SIG-M5 (cell line): ENCODE measurements around the gene ZNF586.
"Not testable (repeated sequence)": the region's sequence is repeated elsewhere in the genome, so short reads cannot be mapped to it uniquely, and the experiment has no call there.

Experiments used
- DNase-seq: peaks from one replicate; lab custom pipeline; 2025; lab: John Stamatoyannopoulos, UW

ZNF586 gene

DNA sequence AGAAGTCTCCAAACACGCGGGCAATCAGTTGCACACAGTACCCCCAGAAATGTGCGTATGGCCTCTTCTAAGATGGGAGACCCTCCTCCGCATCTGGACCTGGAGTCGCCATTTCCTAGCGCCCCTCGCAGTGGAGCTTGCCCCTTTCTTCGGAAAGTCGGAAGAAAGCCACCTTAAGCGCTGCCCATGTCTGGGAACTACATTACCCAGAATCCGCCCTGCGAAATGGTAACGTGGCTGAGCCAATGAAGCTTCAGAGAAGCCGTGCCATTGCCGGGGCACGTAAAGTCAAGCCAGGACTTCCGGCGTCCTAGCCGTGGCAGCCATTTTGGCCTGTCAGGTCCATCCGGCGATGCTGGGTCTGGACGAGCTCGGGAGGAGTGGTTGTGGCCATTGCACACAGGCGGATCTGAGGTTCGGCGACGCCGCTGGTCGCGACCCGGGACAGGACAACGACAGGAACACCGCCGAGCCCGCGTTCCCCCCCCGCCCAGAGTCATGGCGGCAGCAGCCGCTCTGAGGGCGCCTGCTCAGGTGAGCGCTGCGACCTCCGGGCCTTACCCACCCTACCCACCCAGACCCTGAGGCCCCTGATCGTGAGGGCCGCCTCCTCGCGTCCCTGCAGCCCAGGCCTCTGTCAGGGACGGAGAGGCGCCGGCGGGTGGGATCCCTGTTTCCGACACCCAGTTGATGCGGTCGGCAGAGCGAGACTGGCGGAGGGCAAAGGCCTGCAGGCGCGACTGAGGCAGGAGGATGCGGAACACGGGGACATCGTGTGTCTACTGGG lies at the start of gene ZNF586:
Gene ZNF586 (plus strand): TSS at position 332 of the 787 bp plus-strand sequence. CDS start 167 bp downstream, at position 499.
- DNase-seq, result peak; percentile 10

DNA sequence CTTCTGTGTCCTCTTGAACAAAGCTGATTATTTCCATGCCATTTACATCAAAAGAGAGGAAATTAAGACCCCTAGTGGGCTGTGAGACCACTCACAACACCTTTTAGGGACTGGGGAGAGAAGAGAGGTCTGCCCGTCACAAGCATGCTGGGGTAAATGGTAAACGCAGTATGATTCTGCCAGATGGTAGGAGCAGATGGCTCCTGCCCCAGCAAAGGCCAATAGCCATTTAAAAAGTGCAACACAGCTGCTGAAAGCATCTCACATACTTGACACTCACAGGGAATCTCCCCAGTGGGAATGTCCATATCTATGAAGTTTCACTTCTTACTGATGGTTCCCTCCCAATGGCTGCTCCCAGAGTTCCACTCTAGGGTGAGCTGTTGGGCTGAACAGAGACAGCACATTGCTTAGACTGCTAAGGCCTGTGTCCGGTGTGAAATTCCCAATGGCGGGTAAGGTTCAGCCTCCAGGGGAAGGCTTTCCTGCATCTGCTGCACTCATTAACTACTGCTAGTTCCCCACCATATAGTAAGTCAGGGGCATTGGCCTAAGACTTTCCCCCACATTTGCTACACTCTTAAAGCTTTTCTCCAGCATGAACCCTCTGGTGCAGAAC lies 49.5 kb upstream of the ZNF586 start:
- DNase-seq, result no peak

DNA sequence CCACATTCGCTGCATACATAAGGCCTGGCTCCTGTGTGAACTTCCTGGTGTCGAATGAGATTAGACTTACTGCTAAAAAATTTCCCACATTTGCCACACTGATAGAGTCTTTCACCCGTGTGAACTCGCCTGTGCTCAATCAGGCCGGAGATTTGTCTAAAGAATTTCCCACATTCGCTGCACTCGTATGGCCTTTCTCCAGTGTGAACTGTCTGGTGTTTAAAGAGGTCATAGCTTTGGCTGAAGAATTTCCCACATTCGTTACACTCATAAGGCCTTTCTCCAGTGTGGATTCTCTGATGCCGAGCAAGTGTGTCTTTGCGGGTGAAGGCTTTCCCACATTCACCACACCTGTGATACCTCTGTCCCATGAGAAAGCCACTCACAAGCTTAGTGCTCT lies 48.6 kb upstream of the ZNF586 start:
- DNase-seq, result no peak

DNA sequence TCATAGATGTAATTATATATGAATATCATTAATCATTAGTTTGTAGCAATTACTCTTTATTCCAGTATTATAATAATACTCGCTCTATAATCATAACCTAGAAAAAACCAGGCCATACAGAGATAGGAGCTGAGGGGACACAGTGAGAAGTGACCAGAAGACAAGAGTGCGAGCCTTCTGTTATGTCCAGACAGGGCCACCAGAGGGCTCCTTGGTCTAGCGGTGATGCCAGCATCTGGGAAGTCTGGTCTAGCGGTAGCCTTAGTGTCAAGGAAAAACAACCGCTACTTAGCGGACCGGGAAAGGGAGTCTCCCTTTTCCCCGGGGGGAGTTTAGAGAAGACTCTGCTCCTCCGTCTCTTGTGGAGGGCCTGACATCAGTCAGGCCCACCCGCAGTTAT lies 31.2 kb upstream of the ZNF586 start:
- DNase-seq, result not testable (repeated sequence)

DNA sequence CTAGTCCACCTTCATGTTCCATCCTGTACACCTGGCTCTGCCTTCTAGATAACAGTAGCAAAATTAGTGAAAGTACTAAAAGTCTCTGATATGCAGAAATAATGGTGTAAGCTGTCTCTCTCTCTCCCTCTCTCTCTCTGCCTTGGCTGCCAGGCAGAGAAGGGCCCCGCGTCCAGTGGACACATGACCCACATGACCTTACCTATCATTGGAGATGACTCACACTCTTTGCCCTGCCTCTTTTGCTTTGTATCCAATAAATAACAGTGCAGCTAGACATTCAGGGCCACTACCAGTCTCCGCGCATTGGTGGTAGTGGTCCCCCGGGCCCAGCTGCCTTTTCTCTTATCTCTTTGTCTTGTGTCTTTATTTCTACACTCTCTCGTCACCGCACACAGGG lies 30.7 kb upstream of the ZNF586 start:
- DNase-seq, result not testable (repeated sequence)

DNA sequence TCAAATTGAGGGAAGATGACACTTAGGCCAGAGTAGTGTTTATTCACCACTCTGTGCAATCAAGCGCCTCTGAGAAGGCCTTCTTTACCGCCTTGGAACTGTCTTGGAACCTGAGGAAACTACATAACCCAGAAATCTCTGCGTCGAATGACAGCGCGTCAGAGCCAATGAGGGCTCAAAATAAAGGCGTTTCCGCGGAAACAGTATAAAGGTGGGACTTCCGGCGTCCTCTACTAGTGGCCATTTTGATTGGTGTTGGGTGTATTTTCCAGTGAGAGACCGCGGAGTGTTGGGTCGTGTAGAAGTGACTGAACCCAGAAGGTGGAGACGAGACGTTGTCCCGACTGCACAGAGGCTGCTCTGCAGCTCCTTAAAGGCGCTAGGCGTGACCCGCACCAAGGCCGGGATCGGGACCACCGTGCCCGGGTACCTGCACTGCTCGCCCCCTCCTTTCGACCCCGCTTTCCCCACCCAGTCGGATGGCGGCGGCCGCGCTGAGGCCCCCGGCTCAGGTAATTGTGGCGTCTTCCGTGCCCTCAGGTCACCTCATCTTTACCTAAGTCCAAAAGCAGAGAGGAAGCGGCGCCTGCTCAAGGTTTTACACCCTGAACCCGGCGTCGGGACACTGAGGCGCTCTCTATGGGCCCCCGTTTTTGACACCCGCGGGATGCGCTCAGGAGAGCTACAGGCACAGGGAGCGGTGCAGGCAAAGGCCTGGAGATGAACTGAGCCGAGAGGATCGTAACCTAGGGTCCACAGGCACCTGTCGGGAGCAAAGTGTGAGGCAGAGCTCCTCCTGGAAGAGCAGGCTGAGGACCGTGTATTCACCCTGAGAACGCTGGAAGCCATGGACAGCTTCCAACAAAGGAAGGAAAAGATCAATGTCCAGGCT lies 22.6 kb upstream of the ZNF586 start, which contains the start of gene ZNF776:
Gene ZNF776 (plus strand): TSS at position 236 of the 892 bp plus-strand sequence. CDS start 244 bp downstream, at position 480.
- peak; percentile 36 for DNase-seq

DNA sequence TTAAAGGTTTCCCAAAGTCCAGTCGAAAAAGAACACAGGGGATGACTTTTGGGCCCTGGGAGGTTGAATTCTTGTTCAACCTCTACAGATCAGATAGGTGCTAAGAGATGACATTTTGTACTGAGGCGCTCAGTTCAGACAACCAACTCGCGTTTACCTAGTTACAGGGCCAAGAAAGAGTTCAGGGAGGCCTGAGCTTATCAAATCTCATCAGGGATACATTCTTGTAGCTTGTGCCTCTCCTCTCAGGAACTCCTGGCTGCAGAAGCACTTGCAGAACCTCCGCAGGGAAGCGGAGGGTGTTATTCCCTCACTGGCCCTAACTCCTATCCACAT lies 22.0 kb upstream of the ZNF586 start:
- no peak for DNase-seq

DNA sequence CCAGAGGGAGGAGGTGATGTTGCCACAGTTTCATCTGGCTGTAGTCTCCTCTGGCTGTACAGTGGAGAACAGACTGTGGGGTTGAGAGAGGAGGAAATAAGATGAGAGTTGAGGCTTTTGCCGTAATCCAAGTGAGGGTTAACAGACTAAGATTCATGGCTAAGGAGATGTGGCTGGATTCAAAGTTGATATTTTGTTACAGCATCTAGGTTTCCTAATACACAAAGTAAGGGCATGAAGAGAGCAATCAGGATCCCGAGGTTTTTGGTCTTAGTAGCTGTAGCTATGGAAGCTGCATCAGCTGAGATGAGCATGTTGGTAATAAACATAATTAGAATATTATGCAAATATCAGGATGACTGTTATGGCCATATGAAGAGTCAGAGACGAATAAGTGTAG lies 21.4 kb upstream of the ZNF586 start:
- no peak for DNase-seq

DNA sequence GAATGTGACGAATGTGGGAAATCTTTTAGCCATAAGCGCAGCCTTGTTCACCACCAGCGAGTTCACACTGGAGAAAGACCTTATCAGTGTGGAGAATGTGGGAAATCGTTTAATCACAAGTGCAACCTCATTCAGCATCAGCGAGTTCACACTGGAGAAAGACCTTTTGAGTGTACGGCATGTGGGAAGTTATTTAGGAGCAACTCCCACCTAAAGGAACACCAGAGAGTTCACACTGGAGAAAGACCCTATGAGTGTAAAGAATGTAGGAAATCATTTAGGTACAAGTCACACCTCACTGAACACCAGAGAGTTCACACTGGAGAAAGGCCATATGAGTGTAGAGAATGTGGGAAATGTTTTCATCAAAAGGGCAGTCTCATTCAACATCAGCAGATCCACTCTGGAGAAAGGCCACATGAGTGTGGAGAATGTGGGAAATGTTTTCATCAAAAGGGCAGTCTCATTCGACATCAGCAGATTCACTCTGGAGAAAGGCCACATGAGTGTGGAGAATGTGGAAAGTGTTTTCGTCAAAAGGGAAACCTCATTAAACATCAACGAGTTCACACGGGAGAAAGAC lies 15.3 kb upstream of the ZNF586 start:
- DNase-seq, result no peak

DNA sequence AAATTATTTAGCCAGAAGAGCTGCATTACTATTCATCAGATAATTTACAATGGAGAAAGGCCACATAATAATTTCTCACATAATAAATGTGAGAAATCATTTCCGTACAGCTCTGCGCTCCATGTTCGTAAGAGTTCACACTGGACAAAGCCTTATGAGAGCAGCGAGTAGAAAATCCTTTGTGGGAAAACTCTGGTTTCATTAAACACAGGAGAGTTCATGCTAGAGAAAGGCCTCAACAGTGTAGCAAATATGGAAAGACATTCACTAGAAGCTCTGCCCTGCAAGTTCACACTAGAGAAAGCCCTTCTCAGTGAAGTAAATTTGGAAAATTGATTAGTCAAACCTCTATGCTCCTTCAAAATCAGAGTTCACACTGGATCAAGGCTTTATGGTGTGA lies 14.4 kb upstream of the ZNF586 start:
- no peak for DNase-seq

DNA sequence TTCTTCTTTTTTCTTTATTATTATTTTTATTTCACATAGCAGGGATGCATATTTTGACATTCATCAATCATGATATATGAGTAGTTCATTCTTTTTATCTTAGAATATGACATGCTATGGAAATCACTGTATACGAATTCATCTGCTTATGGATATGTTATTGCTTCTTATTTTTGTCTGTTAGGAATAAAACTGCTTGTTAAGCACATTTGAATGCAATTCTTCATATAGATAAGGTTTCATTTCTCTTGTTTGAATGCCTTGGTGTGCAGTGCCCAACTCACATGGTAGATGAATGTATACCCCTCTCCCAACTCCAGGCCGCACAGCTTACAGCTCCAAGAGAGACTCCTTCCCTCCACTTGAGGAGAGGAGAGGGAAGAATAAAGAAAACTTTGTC lies 11.5 kb upstream of the ZNF586 start:
- DNase-seq, result no peak

DNA sequence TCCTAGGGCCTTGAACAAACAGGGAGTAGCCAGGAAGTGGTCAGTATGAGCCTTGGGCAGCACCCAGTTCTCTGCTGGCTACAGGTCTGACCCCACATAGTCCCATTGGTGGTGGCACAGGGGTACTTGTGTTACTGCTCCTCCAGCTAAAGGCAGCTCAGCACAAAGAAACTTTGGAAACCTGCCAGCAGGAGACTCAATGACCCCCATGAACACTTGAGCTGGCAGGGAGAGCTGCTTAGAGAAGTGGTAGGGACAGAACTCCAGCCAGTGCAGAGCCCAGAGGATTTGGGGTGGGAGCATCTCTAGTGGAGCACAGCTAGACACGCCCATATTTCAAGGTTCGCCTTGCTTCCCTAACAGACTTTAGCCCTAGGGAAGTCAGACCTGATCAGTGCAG lies 10.4 kb upstream of the ZNF586 start:
- DNase-seq, result no peak

DNA sequence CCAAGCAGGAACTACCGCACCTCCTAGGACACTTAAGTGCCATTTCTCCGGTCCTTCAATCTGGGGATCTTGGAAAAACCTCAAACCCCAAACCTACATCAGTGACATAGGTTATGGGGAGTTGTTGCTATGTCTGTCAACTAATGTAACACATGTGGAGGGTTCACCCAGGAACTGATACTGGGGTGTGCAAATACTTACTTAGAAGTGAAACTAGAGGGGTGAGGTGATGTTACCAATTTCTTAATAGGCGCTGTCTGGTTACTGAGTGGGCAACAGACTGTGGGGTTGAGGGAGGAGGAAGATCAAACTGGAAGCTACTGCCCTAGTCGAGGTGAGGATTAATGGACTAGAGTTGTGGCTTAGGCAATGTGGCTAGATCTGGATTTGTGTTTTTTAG lies 1.9 kb downstream of the ZNF586 start:
- no peak for DNase-seq

DNA sequence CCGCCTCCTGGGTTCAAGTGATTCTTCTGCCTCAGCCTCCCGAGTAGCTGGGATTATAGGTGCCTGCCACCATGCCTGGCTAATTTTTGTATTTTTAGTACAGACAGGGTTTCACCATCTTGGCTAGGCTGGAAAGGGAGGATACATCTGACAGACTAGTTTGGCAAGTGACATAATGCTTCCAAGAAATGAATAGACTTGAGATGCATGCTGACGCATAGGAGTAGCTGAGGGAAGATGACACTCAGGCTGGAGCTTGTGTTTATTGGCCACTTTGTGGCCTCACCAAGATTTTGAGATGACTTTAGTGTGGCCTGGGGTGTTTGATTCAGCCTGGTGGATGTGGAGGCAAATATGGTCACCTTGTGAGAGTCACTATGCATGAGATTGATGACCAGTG lies 4.0 kb downstream of the ZNF586 start:
- DNase-seq, result no peak

DNA sequence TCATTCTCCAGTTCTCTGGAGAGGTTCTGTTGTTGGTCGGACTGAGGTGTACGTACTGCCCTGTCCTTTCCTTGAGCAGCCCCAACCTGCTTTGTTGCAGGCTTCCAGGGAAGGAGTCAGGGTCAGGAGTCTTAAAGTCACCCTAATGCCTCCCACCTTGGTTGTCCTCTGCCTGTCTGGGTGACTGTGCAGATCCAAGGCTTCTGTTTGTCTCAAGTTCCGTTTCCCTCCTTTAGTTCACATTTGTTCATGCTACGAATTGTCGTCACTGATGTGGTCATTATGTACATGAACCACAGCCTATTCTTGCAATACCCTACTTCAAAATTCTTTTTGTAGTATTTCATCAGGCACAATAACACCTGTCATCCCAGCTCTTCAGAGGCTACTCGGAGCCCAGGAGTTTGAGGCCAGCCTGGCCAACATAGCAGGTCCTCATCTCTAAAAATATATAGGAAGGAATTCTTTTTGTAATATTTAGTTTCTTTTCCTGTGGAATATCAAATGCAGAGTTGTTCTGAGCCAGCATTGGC lies 7.4 kb downstream of the ZNF586 start:
- DNase-seq, result no peak

DNA sequence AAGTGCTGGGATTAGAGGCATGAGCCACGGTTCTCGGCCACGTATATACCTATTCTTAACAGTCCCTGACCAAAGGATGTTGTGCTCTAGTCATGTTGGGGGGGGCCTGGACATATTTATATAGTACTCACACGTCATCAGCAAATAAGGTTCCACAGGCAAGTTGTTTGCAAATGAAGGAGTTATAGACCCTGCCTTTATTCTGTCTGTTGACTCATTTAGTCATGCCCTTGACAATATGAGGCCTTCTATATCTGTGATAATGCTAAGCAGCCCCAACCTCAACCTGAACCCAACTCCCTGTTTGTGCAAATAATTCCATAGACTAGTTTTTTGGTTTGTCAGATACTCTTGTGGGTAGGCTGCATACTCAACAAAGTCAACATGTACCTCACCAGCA lies 8.9 kb downstream of the ZNF586 start:
- no peak for DNase-seq

DNA sequence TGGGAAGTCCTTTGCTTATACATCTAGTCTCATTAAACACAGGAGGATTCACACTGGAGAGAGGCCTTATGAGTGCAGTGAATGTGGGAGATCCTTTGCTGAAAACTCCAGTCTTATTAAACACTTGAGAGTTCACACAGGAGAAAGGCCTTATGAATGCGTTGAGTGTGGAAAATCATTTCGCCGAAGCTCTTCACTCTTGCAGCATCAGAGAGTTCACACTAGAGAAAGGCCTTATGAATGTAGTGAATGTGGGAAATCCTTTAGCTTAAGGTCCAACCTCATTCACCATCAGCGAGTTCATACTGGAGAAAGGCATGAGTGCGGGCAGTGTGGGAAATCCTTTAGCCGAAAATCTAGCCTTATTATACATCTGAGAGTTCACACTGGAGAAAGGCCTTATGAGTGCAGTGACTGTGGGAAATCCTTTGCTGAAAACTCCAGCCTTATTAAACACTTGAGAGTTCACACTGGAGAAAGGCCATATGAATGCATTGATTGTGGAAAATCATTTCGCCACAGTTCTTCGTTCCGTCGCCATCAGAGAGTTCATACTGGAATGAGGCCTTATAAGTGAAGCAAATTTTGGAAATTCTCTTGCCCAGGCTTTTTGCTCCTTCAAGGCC lies 9.9 kb downstream of the ZNF586 start:
- no peak for DNase-seq

DNA sequence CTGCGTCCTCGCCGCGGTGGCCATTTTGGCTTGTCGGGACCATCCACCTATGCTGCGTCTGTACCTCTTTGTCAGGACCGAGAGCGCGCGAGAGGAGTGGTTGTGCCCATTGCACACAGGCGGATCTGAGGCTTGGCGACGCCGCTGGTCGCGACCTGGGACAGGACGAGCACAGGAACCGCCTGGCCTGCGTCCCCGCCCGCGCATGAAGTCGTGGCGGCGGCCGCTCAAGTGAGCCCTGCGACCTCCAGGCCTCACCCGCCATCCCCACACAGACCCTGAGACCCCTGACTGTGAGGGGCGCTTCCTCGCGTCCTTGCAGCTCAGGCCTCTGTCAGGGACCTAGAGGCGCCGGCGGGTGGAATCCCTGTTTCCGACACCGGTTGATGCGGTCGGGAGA lies 16.8 kb downstream of the ZNF586 start:
- no peak for DNase-seq

DNA sequence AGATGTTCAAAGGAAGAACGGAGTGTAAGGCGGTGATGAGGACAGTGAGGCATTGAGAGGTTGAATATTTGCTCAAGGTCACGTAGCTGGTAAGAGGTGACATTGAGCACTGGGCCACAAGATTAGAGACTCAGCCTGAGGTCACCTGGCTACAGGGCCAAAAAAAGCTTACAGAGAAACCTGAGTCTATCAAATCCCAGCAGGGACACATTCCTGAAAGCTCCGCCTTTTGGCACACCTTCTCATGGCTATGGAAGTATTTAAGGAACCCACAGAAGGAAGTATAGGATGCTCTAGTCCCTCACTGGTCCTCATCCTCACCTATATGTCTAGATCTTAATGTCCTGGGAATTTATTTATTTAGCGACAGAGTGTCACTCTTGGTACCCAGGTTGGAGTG lies 17.4 kb downstream of the ZNF586 start:
- no peak for DNase-seq

DNA sequence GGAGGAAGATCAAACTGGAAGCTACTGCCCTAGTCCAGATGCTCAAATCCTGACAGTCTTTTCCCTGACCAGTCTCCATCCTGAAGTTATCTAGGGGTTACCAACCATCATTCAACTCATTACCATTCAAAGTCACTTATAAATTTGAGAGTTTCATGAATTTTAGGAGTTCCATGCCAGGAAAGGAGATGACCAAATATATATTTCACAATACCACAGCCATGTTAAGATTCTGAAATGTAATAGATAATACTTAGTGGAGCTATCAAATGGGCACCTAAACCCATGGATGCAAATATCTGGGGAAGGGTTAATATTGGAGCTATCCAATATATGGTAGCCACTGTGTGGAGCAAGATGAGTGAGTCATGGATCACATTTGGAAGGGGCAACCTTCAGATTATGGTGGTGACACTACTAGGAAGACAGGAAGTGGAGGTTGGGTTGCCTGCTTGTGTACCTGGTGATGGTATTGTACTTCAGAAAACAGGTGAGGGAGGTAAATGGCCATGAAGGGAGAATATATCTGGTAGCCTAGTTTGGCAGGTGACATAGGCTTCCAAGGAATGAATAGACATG lies 18.7 kb downstream of the ZNF586 start:
- no peak for DNase-seq

DNA sequence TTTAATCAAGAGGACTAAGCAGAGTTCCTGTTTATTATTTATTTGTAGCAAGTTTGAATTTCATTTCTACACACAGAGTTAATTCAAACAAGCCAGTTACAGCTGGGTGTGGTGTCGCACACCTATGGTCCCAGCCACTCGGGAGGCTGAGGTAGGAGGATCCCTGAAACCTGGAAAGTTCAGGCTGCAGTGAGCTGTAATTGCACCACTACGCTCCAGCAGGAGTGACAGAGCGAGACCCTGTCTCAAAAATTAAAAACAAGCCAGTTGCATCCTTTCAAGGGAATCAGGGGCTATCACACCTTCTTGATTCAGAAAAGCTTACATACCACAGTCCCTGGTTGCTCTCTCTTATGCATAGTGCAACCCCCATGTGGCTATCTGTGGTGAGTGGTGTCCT lies 19.8 kb downstream of the ZNF586 start:
- DNase-seq, result no peak
